OCI-LY7 (cell line): Measurements from ENCODE around the gene AOPEP. TPM values are rescaled to one million over a fixed set of nuclear protein-coding genes. Genes with fewer than 3 reads are reported as not detected.

Experiments
- Bru-seq: library from RNA; stranded (reverse); fragments of 400-500 nt; gene quantifications from one replicate; lab custom pipeline; 2021; lab: Mats Ljungman, UMichigan
- BruChase-seq, 2 experiments: library from RNA; stranded (reverse); fragments of 400-500 nt; gene quantifications; one replicate each; lab custom pipeline; 2021; lab: Mats Ljungman, UMichigan
- BruUV-seq: library from RNA; stranded (reverse); fragments of 400-500 nt; replicated peaks from 2 replicates; lab custom pipeline; 2021; lab: Mats Ljungman, UMichigan
- CTCF ChIA-PET: fragments of 300-600 bp; sonication (Branson Sonifier 250); formaldehyde crosslinking; loops from one replicate; lab custom pipeline; 2022; ENCODE audit warnings: antibody characterized with exemption; ENCODE audit not compliant: unreplicated experiment; lab: Charles Lee
- POLR2A ChIA-PET: fragments of 300-600 bp; sonication (Branson Sonifier 250); formaldehyde crosslinking; loops from one replicate; lab custom pipeline; 2022; ENCODE audit warnings: antibody characterized with exemption; lab: Charles Lee
- DNase-seq: peaks from one replicate; pipeline ENCODE4 v3.0.0-alpha.2; 2015; ENCODE audit warnings: low spot score
- H2AFZ ChIP-seq: fragments of 200-600 bp; sonication (generic), shearing (Covaris generic); 2 replicates; pipeline ENCODE4 v1.6.1; 2014; ENCODE audit warnings: mild to moderate bottlenecking, antibody characterized with exemption, low read length, moderate library complexity
- H3K27ac ChIP-seq: fragments of 200-600 bp; sonication (generic); 2 replicates; pipeline ENCODE4 v1.5.1; 2014; ENCODE audit warnings: mixed run types, low read depth, mild to moderate bottlenecking, moderate library complexity, low read length, inconsistent platforms; ENCODE audit not compliant: poor library complexity, severe bottlenecking
- H3K36me3 ChIP-seq: fragments of 200-600 bp; sonication (generic); 2 replicates; pipeline ENCODE4 v1.6.1; 2014; ENCODE audit warnings: mild to moderate bottlenecking, antibody characterized with exemption, low read length, moderate library complexity, mixed read lengths; ENCODE audit not compliant: insufficient read depth
- H3K4me1 ChIP-seq: fragments of 200-600 bp; sonication (generic); 2 replicates; pipeline ENCODE4 v1.5.1; 2014; ENCODE audit warnings: mild to moderate bottlenecking, low read length; ENCODE audit not compliant: insufficient read depth, poor library complexity, severe bottlenecking
- H3K4me2 ChIP-seq: fragments of 200-600 bp; sonication (generic); 2 replicates; pipeline ENCODE4 v1.6.1; 2014; ENCODE audit warnings: mild to moderate bottlenecking, low read length
- H3K4me3 ChIP-seq: fragments of 200-600 bp; sonication (generic); 2 replicates; pipeline ENCODE4 v1.5.1; 2014; ENCODE audit warnings: mild to moderate bottlenecking, low read depth, low read length; ENCODE audit not compliant: poor library complexity, severe bottlenecking
- H3K79me2 ChIP-seq: fragments of 200-600 bp; sonication (generic); 2 replicates; pipeline ENCODE4 v1.6.1; 2016; ENCODE audit warnings: low read depth, mild to moderate bottlenecking, low read length, moderate library complexity, mixed read lengths; ENCODE audit not compliant: insufficient read depth
- H3K9me2 ChIP-seq: fragments of 200-600 bp; sonication (generic); 2 replicates; pipeline ENCODE4 v1.6.1; 2016; ENCODE audit warnings: mild to moderate bottlenecking, low read length, mixed read lengths; ENCODE audit not compliant: insufficient read depth
- H3K9me3 ChIP-seq: fragments of 200-600 bp; sonication (generic); 2 replicates; pipeline ENCODE4 v1.6.1; 2014; ENCODE audit warnings: mild to moderate bottlenecking, mixed run types, low read length, mixed read lengths
- H4K20me1 ChIP-seq: fragments of 200-600 bp; sonication (generic); 2 replicates; pipeline ENCODE4 v1.6.1; 2014; ENCODE audit warnings: mild to moderate bottlenecking, antibody characterized with exemption, low read length, moderate library complexity, mixed read lengths; ENCODE audit not compliant: insufficient read depth
- CTCF ChIP-seq: fragments of 200-600 bp; sonication (generic); conservative IDR thresholded peaks from 2 replicates; pipeline ENCODE4 v1.5.1; 2014; ENCODE audit warnings: mild to moderate bottlenecking, antibody characterized with exemption, low read length, moderate library complexity, mixed read lengths
- EZH2phosphoT487 ChIP-seq: fragments of 200-600 bp; sonication (generic); IDR thresholded peaks from 2 replicates; pipeline ENCODE4 v1.6.1; 2018; ENCODE audit warnings: low read depth, borderline replicate concordance, mild to moderate bottlenecking, mixed run types, antibody characterized with exemption, low read length, moderate library complexity, mixed read lengths
- intact Hi-C: fragments of 100-400 bp; cut with micrococcal nuclease; formaldehyde crosslinking; loops from one replicate; pipeline ENCODE4 v1.10.0; 2022; ENCODE audit not compliant: unreplicated experiment
- long read RNA-seq: library from polyadenylated mRNA; stranded (forward); transcript quantifications from one replicate; pipeline ENCODE4 v2.0.0, GENCODE V29; 2022
- total RNA-seq, 2 experiments: library from RNA; depleted of rRNA in 1 of 2; stranded (reverse); fragments of >200 nt in 1 of 2; shearing (Covaris generic) in 1 of 2; gene quantifications; 2 replicates each; pipeline ENCODE4 v1.2.3, GENCODE V29; 2014 to 2022

AOPEP gene
- total RNA-seq (2014; rRNA removed; shearing (Covaris generic)) (17.3 and 20.5 TPM in 2 replicates), total RNA-seq (2022) (20.6 and 24.3 TPM in 2 replicates), Bru-seq, nascent RNA (percentile 63 among the genes with signal in this experiment), BruChase-seq, experiment 1, labeled RNA remaining after a 6-hour chase (percentile 62 among the genes with signal in this experiment), BruChase-seq, experiment 2, labeled RNA remaining after a 2-hour chase (percentile 59 among the genes with signal in this experiment)
- long read RNA-seq, partial matches to known transcripts, result 4 of 14 reads
- long read RNA-seq, other reads (novel, unspliced or antisense), result 10 of 14 reads

GRCh38 chr9:94726495-94727191, at the start of gene AOPEP:
AOPEP (plus strand) TSS chr9:94726699; CDS start chr9:94759784, 33,085 bp downstream.
- intact Hi-C loops, result no loop called here
- H3K9me3 ChIP-seq, result no peaks in the 10 kb centered on the region
- H3K4me2 ChIP-seq, result peak within 1 kb of the TSS; percentile 73
- H3K36me3 ChIP-seq, result no peaks in the 10 kb centered on the region
- peak within 1 kb of the TSS; percentile 93 for H3K4me3 ChIP-seq
- ChIA-PET POLR2A (interaction anchor here (0.5 to 1.6 kb wide), 8 partner anchors 8 to 468 kb away, joined by 3 to 8 read pairs (median 4); partner anchors contain the start of gene ZNF169), CTCF (interaction anchor here (0.6 kb wide), 1 partner anchor 177 kb away, joined by 3 read pairs; no protein-coding TSS in a partner anchor)
- TSS peak; percentile 83 for BruUV-seq
- peaks cover 9% of the 10 kb centered on the region for H3K4me1 ChIP-seq
- H3K79me2 ChIP-seq, result peaks cover 16% of the 10 kb centered on the region; the same call in 1 of the 2 replicates
- H3K9me2 ChIP-seq, result no peaks in the 10 kb centered on the region
- no peaks in the 10 kb centered on the region for H4K20me1 ChIP-seq
- TF ChIP-seq CTCF (no peak), EZH2phosphoT487 (no peak)
- no peak within 1 kb of the TSS for H3K27ac ChIP-seq
- peak; percentile 98 for DNase-seq
- peak within 1 kb of the TSS; percentile 89 for H2AFZ ChIP-seq

DNA sequence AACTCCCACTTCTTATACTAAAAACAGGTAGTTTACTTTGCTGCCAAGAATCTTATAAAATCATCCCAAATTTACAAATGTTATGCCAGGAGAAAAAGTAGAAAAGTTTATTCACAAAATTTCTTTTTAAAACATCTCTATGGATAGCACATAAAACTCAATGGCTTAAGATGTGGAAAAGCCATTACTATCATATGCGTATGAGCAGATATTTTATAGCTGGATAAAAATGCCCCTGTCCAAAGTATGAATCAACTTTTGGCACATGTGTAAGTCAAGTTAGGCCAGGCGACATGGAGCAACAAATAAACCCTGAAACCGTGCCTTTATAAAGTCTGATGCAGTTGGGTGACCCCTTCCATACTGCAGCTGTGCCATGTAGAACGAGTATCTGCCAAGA, 48.6 kb upstream of the AOPEP start:
- no peaks in the 10 kb centered on the region for H3K4me1 ChIP-seq
- TF ChIP-seq CTCF, result no peak
- no peak for TF ChIP-seq EZH2phosphoT487
- intact Hi-C loops, result no loop called here
- CTCF ChIA-PET, result no interaction called here
- no peaks in the 10 kb centered on the region for H3K9me2 ChIP-seq
- no peaks in the 10 kb centered on the region for H3K9me3 ChIP-seq
- DNase-seq, result no peak
- no TSS peak for BruUV-seq
- no peaks in the 10 kb centered on the region for H4K20me1 ChIP-seq
- H2AFZ ChIP-seq, result no peak overlapping the region
- H3K27ac ChIP-seq, result no peak overlapping the region
- no peak overlapping the region for H3K4me2 ChIP-seq
- POLR2A ChIA-PET, result interaction anchor here (0.6 to 1.5 kb wide), 2 partner anchors 21 to 33 kb away, joined by 3 to 4 read pairs; no protein-coding TSS in a partner anchor
- no peaks in the 10 kb centered on the region for H3K36me3 ChIP-seq
- no peaks in the 10 kb centered on the region for H3K79me2 ChIP-seq
- H3K4me3 ChIP-seq, result no peak overlapping the region
